Stimulated activated CD8-positive, alpha-beta memory T cell treated with anti-CD3 and anti-CD28 coated beads, Interleukin-4, amount 100 ng/mL, for 48 hours (primary cell): ENCODE measurements around the gene LANCL2.
"Not testable (repeated sequence)": the region's sequence is repeated elsewhere in the genome, so short reads cannot be mapped to it uniquely, and the experiment has no call there.

Experiments used
- DNase-seq: peaks from one replicate; pipeline ENCODE4 v3.0.0-alpha.2; 2020

LANCL2 gene

DNA sequence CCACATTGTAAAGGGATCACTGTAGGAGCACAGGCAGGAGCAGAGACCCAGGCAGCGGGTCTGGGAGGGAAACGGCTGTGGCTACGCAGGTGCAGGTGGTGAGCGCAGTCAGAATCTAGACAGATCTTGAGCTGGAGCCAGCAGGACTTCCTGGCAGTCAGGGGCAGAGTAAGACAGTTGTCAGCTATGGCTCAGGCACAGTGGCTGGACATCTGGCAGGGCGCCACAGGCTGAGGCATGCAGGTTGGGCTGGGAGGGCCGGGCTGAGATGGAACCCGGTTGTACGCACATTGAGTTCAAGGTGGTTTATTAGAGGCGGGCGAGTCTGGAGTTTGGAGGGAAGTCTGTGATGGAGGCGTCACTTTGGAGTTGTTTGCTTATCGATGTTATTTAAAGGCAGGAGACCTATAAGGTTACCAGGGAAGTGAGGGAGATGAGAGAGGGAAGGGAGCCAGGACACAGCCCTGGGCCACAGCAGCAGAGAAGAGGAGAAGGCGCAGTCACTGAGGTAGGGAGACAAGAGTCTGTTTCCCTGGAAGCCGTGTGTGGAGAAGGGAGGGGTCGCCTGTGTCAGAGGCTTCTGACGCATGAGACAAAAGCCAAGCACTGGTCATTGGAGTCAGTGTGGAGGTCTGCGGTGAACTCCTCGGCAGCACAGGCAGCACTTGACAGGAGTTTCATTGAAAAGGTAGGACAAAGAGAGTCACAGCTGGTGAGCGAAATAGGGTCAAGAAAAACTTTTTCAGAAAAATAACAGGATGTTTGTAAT, 73.8 kb downstream of the LANCL2 start:
- no peak for DNase-seq

DNA sequence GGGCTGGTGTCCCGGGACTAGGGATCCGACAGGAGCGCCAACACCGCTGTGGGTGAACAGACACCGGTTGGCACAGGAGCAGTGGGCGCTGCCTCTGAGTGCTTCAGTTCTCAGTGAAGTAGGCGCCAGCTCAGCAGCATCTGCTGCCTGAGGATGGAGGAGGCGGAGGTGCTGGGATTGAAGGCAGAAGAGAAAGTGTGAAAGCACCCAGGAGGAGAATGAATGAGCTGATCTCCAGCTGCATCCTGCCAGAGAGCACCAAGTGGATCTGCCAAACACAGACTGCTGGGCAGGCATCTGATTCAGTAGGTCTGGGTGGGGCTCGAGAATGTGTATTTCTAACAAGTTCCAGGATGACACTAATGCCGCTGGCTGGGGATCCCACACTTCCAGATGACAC, 74.5 kb downstream of the LANCL2 start:
- DNase-seq: no peak

DNA sequence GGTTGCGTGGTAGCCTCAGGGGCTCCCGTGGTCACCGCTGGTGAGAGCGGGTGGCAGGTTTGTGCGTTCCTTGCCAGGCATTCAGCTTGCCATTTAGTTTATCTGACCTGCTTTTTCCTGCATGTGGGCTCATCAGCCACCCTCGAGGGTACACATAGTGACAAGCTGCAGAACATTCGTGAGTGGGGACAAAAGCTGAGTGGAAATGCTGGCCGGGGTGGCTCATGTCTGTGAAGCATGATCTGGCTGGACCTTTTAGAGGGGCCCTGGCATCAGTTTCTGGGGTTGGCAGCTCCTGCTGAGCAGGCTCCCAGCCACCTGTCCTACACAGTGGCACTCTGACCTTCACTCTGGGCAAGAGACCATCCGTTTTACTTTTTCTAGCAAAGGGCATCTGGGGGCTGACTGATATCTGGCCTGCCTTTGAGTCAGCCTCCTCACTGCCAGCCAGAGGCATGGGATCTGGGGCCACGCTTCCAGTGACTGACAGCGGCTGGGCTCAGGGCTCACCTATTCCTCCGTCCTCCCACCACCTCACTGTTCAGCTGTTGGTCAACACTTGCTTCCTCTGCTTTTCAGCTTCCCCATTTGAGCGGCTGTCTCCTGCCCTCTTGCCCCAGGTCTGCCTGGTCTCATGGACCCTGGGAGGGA, 75.0 kb downstream of the LANCL2 start:
- no peak for DNase-seq

DNA sequence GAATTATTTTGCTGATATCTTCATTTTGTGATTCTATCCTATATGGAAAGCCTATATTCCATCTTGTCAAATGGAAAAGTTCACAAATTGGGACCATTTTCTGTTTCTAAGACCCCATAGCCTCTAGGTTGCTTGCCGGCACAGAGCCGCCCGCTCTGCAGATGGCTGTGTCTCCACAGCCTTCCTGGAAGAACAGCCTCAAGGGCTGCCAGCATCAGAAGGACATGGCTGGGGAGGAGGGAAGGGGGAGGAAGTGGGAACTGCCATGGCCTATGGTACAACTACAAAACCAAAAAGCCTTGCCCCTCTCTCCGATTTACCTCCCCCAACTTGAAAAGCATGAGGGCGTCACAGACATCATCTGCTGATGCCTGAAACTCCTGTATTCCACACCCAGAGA, 75.9 kb downstream of the LANCL2 start:
- DNase-seq: no peak

DNA sequence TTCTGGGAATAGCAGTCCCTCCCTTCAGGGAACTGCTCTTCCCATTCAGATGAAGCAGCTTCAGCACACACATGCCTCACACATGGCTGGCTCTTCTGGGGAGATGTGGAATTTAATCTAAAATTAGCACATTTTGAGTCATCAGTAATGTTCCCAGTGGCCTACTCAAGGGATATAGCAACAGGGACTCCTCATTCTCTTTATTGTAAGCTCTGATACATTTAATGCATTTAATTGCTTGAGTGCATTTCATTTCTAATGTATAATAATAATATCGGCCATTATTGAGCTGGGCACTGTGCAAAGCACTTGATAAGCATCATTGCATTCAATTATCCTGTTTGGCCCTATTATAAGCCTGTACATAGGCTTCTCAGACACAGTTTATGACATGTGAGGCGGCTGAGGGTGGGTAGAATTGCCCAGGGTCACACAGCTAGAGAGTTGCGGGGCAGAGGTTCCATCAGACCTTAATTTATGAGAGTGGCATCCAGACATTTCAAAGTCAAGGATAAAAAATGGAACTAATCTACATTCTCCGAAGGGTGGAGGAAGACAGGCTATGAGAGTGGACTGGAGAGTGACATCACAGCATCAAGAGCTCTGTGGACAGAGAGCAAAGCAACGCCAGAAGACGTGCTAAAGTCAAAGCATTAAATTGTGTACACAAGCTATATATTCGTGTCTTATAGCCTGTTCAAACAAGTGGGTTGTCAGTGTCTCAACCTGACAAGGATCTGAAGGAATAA, 76.8 kb downstream of the LANCL2 start:
- no peak for DNase-seq

DNA sequence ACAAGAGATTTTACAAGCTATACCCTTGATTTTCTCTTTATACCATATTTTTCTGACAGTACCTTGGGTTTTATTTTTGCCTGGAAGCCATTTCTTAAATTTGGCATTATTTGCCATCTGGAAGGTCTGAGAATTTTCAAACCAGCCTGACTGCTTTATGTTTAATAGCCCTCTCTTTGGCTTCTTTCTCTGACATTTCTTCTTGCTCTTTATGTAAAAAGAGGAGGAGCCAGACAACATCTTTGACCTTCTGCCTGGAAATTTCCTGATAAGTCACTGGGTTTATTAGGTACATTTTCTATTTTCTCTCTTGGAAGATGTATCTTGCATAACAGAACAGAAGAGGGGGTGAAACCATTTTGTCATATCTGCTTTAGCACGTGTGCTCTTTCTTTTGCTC, 79.6 kb downstream of the LANCL2 start:
- DNase-seq: no peak

DNA sequence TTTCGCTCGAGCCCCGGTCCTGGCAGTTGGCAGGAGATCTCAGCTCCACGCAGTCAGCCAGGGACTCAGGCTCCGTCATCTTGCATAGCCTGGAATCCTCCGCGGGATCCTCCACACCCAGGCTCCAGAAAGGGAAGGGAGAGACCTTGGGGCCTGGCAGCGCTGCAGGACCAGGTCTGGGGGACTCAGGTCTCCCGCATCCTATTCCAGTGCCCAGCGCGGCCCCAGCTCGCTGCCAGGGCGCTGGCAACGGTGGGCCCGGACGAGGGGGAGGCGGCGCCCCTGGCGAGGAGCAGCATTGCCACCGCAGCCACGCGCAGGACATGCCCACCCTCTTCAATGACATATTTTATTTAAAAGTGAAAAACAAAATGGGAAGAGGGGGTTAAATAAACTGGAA, 83.4 kb downstream of the LANCL2 start:
- DNase-seq: peak; percentile 11

DNA sequence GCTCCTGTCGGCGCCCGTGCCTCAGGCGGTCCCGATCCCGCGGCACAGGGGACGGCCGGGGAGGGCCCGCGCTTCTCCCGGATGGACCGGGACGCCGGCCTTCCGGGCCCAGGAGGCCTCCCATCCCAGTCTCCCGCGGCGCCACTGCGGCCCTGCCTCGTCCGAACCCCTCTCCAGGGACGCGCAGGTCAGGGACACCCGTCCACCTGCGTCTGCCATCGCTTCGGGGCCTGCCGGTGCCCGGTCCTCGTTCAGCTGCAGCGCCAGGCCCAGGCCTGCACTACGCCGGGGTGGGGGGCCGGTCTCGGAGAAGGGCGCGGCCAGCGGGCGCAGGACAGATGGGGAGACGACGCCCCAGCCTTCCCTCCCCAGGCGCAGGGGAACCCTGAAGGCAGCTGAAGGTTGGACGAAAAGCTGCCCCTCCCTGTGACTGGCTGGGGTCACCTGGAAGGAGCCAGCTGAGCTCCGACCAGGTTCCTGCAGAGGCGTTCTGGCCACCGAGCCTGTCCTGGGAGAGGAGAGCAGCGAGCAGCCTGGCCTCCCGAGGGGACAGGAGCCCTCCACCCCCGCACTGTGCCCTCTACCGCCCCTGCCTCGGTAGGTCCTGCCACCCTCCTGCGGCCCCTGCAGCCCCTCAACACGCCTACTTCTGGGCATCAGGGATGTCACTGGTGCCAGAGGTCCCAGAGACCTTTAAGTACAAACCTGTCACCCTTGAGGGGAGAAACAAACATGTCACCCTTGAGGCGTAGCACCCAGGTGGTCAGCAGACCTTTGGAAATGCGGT, 84.3 kb downstream of the LANCL2 start:
- DNase-seq: peak; percentile 17

DNA sequence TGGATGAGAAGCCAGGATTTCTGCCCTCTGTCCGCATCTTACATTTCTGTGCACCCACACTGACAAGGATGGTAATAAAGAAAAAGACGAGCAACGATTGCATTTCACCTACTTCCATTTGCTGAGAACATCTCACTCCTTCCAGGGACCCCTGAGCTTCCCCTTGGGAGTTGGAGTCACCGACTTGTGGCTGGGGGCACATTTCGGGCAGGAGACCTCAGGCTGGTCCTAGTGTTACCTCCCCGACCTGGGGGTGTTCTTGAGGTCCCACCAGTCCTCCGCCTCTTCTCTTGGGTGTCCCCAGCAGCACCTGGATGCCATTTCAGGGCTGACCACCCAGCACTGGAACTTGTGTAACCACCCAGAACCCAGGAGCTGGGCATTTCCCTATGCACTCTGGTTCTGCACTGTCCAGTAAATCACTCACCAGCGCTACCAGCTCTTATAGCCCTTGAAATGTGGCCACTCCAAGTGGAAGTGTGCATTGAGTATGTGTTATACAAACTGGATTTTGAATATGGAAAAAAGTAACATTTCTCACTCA, 84.9 kb downstream of the LANCL2 start:
- DNase-seq: peak; percentile 14

DNA sequence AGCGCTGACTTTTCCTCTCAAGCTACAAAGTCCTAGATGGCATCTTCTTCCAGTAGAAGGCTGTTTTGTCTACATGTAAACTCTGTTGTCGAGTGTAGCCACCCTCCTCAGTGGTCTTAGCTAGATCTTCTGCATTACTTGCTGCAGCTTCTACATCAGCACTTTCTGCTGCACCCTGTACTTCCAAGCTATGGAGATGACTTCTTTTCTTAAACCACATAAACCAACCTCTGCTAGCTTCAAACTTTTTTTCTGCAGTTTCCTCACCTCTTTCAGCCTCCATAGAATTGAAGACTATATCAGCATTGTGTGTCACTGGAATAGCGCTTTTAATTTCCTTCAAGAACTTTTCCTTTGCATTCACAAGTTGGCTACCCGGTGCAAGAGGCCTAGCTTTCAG, 87.8 kb downstream of the LANCL2 start:
- DNase-seq: no peak

DNA sequence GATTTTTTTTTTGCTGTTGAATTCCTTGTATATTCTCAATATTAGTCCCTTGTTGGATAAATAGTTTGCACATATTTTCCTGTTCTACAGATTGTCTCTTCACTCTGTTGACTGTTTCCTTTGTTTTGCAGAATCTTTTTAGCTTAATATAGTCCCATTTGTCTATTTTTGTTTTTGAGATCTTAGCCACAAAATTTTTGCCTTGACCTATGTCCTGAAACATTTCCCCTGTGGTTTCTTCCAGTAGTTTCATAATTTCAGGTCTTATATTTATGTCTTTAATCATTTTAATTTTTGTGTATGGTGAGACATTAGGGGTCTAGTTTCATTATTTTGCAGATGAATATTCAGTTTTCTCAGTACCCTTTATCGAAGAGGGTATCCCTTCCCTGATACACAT, 92.7 kb downstream of the LANCL2 start:
- DNase-seq: no peak

DNA sequence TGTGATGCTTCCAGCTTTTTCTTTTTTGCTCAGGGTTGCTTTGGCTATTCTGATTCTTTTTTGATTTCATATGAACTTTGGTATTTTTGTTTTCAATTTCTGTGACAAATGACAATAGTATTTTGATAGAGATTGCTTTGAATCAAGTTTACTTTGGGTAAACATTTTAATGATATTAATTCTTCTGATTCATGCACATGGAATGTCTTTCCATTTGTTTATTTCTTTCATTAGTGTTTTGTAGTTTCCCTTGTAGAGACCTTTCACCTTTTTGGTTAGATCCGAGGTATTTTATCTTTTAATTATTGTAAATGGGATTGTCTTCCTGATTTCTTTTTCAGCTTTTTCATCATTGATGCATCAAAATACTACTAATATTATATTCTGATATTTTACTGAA, 93.2 kb downstream of the LANCL2 start:
- DNase-seq: no peak

DNA sequence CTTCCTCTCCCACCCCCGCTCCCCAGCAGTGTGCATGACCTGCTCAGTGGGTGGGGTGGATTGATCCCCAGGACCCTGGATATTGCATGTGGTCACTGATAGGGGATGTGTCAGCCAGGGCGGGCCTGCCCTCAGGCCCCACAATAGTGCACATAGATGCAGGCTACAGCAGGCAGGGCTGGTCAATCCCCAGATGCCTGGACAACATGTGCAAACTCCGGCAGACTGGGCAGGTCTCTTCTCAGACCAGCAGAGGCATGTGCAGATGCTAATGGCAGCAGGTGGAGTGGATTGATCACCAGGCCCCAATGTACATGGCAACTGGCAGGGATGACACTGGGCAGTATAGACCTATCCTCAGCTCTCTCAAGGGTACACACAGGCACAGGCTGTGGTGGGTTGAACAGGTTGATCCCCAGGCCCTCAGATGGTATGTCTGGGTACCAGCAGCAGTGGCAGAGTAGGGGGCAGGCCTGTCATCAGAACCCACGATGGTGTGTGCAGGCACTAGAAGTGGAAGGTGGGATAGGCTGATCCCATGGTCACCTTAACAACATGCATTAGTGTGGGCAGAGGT, 98.6 kb downstream of the LANCL2 start:
- DNase-seq: peak; percentile 16

DNA sequence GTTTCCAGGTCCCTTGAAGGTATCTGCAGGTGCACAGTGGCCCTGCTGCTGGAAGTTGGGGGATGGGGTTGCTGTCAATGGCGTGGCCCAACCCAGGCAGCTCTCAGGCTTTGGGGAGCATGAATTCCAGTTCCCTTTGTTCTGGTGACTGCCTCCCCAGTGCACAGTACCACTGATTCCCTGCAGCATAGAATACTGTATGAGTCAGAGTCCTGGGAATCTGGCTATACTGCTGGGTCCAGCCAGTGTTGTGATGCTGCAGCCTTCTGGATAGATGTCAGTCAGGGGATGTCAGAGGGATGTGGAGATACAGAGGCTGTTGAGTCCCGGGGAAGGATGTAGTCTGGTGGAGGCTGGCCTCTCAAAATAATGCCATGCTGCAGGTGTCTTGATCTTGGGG, 99.3 kb downstream of the LANCL2 start:
- DNase-seq: peak; percentile 17

DNA sequence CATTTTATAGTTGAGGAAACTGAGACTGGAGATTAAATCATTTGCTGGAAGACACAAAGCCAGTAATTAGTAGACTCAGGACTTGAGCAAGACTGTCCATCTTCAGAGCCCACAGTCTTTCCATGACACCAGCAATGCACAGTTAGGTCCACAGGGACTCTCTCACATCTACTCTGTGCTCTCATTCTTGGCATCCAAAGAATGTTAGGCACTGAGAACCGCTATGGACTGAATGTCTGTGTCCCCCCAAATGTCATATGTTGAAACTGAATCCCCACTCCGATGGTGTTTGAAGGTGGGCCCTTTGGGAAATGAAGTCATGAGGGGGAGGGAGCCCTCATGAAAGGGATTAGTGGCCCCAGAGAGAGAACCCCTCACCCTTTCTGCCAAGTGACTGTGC, 100.6 kb downstream of the LANCL2 start:
- no peak for DNase-seq

DNA sequence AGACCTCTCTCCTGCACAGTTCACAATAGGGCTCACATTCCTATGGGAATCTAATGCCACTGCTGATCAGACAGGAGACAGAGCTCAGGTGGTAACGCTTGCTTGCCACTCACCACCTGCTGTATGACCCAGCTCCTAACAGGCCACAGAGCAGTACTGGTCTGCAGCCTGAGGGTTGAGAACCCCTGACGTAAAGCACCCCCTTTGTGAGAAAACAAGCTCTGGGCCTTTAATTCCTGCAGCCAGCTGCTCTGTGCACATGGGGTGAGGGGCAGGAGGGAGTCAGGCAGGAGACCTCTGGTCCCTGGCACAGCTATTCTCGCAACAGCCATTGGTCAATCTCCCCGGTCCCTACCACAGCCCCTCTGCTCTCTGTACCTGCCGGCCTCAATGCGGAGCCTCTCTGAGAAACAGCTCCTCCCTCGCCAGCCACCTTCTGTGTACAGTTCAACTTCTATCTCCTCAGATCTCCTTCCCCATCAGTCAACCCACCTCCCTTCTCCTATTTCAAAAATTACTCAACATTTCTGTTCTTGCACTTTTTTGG, 102.0 kb downstream of the LANCL2 start:
- peak; percentile 19 for DNase-seq

DNA sequence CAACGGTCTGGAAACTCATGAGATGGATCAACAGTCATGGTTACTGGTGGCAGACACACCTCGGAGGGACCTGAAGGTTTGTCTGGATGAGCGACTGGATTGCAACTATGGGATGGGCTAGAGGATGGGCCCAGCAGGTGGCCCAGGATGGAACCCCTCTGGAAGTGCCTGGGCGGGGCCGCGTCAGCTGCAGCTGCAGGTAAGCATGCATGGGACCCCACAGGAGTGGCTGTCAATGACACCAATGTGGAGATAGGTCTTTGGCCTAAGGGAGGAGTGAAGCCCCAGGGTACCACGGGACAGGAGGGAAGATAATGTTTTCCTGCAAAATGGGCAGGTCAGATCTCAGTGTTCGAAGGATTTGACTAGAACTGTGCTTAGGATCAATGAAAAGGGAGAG, 103.4 kb downstream of the LANCL2 start:
- peak; percentile 18 for DNase-seq

DNA sequence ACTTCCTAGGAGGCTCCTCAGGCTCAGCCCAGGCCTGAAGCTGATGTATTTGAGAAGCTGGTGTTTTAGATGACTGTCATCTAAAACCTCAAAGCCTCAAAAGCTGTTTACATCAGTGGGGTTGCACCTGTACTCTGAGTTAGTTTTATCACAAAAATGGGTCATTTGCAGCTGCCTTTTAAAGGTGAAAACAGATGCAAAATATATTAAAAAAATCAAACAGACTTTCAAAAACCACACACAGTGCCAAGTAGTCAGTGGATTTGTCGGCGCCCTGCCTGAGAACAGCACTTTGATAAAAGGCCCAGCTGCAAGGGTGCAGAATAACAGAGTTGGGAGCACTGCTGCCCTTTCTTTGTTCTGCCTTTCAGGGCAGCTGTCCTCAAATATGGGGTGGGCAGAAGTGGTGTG, 104.1 kb downstream of the LANCL2 start:
- DNase-seq: peak; percentile 22

DNA sequence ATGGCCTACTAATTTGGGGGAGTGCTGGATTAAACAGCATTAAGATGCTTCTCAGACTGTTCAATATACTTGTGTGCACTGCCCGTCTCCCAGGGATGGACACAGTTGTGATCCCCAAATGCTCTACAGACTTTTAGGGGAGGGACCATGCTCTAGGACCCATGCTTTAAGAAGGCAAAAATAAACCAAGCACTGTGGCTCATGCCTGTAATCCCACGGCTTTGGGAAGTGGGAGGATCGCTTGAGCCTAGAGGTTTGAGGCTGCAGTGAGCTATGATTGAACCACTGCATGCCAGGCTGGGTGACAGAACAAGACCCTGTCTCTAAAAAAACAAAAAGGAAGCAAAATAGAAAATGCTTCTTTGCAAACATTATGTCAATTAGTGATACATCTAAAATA, 104.6 kb downstream of the LANCL2 start:
- DNase-seq: peak; percentile 19

DNA sequence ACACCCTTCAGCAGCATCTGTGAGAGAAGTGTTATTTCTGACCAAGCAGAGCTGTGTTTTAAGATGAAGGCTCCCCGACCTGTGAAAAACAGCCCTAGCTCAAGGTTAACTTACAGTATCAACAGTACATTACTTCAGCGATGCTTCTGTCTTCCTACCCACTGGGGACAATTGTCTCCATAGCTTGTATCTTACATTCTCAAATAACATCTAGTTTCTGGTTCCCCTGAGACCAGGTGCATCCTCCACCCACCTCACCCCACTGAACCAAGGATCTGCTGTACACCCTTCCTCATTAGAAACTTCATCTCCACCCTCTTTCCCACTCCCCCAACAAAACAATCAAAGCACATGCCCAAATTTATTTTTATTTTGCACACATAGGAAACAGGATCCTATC, 105.1 kb downstream of the LANCL2 start:
- DNase-seq: no peak

DNA sequence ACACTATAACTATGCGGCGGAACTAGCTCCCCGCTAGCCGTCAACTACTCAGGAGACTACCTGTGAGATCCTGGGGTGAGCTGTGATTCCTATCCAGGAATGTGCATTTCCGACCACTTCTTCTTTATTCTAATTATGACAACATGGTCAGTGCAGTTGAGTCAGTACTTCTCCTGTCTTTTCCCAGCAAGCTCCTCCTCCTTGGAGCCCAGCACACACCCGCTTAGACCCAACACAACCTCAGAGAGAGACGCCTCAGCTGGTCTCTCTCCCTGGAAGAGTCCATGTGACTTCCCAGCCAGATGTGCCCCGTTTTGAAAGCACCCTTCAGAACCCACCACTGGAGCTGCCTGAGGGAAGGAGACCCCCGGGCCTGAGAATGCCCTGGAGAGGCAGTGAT, 106.5 kb downstream of the LANCL2 start:
- peak; percentile 16 for DNase-seq

DNA sequence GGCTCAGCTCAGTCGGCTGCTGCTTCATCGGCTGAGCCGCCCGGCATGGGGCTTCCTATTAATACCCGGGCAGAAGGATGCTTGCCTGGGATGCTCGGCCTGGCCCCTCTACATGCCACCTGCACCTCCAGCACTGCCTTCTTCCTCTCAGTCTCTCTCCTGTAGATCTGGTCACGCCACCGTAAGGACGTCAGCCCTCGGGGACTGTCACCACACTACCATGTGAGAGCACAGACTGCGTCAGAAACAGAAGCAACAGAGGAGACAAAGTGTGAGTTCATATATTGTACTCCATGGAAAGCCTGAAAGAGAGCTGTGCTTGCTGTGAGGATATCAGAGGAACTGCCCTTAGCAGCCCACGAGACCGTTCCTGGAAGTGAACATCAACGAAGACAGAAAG, 107.3 kb downstream of the LANCL2 start:
- DNase-seq: not testable (repeated sequence)
